Endothelial cell of umbilical vein (primary cell): ENCODE results near the gene KRTAP13-2.

Source experiments
- EZH2 ChIP-seq: IDR thresholded peaks from 2 replicates; pipeline ENCODE4 v1.6.1; 2012; ENCODE audit warnings: borderline replicate concordance, low read depth, mild to moderate bottlenecking, moderate library complexity, low read length, inconsistent platforms; ENCODE audit not compliant: severe bottlenecking
- FOS ChIP-seq: IDR thresholded peaks from 2 replicates; pipeline ENCODE4 v1.6.1; 2011; ENCODE audit warnings: mild to moderate bottlenecking, low read length, moderate library complexity, borderline replicate concordance; ENCODE audit not compliant: insufficient read depth
- JUN ChIP-seq: IDR thresholded peaks from 2 replicates; pipeline ENCODE4 v1.6.1; 2011; ENCODE audit warnings: borderline replicate concordance, low read depth; ENCODE audit not compliant: insufficient read length, insufficient read depth
- POLR2A ChIP-seq: IDR thresholded peaks from 2 replicates; pipeline ENCODE4 v1.6.1; 2012; ENCODE audit warnings: low read depth, mild to moderate bottlenecking, control low read depth, low read length
- POLR2AphosphoS5 ChIP-seq: IDR thresholded peaks from 2 replicates; pipeline ENCODE4 v1.6.1; 2012; ENCODE audit warnings: low read depth, mild to moderate bottlenecking, control low read depth, low read length, moderate library complexity; ENCODE audit not compliant: insufficient read depth
- TF ChIP-seq, protein P1 (sequence below), 2 donors: IDR thresholded peaks; 1 replicate in 1 of 2; 2 replicates in 1 of 2; pipeline ENCODE4 v1.5.1; 2011; ENCODE audit warnings: low read length in 2 of 2, mild to moderate bottlenecking in 2 of 2, moderate library complexity in 2 of 2, control low read depth in 1 of 2, inconsistent platforms in 1 of 2, low read depth in 1 of 2; ENCODE audit not compliant: insufficient read depth in 1 of 2; ENCODE audit errors: extremely low read depth in 1 of 2
- TF ChIP-seq, protein P2 (sequence below): IDR thresholded peaks from 2 replicates; pipeline ENCODE4 v1.6.1; 2011; ENCODE audit not compliant: insufficient read depth, insufficient read length

- TF ChIP-seq POLR2AphosphoS5 (no peak), POLR2A (no peak), EZH2 (no peak), FOS (no peak), JUN (no peak)
- TF ChIP-seq, protein P1, sequence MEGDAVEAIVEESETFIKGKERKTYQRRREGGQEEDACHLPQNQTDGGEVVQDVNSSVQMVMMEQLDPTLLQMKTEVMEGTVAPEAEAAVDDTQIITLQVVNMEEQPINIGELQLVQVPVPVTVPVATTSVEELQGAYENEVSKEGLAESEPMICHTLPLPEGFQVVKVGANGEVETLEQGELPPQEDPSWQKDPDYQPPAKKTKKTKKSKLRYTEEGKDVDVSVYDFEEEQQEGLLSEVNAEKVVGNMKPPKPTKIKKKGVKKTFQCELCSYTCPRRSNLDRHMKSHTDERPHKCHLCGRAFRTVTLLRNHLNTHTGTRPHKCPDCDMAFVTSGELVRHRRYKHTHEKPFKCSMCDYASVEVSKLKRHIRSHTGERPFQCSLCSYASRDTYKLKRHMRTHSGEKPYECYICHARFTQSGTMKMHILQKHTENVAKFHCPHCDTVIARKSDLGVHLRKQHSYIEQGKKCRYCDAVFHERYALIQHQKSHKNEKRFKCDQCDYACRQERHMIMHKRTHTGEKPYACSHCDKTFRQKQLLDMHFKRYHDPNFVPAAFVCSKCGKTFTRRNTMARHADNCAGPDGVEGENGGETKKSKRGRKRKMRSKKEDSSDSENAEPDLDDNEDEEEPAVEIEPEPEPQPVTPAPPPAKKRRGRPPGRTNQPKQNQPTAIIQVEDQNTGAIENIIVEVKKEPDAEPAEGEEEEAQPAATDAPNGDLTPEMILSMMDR (IDR thresholded peaks at IDR 0.05; ENCODE audit: extremely low read depth in 1 of 2, insufficient read depth in 1 of 2, low read depth in 1 of 2, low read length in 2 of 2), result no peak
- TF ChIP-seq, protein P2, sequence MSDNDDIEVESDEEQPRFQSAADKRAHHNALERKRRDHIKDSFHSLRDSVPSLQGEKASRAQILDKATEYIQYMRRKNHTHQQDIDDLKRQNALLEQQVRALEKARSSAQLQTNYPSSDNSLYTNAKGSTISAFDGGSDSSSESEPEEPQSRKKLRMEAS, result no peak
Observed at GRCh38 chr21:30351534-30351933, 20.5 kb downstream of the KRTAP13-2 start.
